ENCODE results near the gene PALB2.

Gene PALB2

GRCh38 chr16:23640931-23641765 lies at the start of gene PALB2, which contains the start of gene DCTN5:
Gene PALB2 (minus strand): TSS chr16:23641310. CDS start chr16:23641157, 153 bp downstream.
Gene DCTN5 (plus strand): TSS chr16:23641466. CDS start chr16:23641543, 77 bp downstream.
- DNase-seq: peak; percentile 95

DNA sequence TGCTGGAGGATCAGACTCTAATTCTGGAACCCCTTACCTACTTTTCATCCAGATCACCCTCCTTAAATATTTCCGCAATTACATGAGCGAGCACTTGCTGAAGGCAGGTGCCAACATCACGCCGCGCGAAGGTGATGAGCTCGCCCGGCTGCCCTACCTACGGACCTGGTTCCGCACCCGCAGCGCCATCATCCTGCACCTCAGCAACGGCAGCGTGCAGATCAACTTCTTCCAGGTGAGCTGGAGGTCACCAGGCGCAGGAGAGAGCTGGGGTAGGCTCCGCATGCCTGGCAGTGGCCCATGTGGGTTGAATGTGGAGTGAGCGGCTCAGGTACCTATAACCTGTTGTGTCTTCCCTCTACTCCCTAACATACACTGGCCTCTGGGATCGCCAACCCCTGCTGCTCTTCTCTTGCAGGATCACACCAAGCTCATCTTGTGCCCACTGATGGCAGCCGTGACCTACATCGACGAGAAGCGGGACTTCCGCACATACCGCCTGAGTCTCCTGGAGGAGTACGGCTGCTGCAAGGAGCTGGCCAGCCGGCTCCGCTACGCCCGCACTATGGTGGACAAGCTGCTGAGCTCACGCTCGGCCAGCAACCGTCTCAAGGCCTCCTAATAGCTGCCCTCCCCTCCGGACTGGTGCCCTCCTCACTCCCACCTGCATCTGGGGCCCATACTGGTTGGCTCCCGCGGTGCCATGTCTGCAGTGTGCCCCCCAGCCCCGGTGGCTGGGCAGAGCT lies 48.5 kb upstream of the PALB2 start:
- no peak for DNase-seq

- no peak for DNase-seq
These were observed 46.1 kb upstream of the PALB2 start for GRCh38 chr16:23687034-23687808.

DNA sequence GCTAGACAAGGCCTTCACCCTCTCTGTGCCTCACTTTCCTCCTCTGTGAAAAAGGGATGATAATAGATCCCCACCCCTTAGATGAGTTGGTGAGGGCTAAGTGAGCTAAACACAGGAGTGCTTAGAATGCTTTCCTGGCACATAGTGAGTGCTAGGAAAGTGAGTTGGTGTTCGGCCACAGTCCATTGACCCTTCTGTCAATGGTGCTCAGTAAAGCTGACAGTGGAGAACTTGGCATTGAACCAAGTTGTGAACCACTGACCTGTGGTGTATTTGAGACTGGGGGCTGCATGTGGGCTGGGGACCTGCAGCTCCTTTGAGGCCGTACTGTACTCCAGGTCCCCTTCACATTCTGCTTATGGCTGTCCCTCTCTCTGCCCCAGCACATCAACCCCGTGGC lies 42.4 kb upstream of the PALB2 start:
- no peak for DNase-seq

GRCh38 chr16:23682181-23682580 lies 41.1 kb upstream of the PALB2 start:
- no peak for DNase-seq

DNA sequence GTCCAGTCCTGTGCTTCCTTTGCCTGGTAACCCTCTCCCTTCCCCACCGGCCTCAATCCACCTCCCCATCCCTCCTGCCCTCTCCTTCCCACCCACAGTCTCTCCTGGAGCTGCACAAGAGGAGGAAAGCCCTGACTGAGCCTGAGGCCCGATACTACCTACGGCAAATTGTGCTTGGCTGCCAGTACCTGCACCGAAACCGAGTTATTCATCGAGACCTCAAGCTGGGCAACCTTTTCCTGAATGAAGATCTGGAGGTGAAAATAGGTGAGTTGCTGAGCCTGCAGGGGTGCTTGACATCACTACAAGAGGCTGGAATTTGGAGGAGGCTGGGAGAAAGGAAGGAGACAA lies 38.9 kb upstream of the PALB2 start:
- no peak for DNase-seq

GRCh38 chr16:23679274-23679985 lies 38.3 kb upstream of the PALB2 start:
- DNase-seq: peak; percentile 19

DNA sequence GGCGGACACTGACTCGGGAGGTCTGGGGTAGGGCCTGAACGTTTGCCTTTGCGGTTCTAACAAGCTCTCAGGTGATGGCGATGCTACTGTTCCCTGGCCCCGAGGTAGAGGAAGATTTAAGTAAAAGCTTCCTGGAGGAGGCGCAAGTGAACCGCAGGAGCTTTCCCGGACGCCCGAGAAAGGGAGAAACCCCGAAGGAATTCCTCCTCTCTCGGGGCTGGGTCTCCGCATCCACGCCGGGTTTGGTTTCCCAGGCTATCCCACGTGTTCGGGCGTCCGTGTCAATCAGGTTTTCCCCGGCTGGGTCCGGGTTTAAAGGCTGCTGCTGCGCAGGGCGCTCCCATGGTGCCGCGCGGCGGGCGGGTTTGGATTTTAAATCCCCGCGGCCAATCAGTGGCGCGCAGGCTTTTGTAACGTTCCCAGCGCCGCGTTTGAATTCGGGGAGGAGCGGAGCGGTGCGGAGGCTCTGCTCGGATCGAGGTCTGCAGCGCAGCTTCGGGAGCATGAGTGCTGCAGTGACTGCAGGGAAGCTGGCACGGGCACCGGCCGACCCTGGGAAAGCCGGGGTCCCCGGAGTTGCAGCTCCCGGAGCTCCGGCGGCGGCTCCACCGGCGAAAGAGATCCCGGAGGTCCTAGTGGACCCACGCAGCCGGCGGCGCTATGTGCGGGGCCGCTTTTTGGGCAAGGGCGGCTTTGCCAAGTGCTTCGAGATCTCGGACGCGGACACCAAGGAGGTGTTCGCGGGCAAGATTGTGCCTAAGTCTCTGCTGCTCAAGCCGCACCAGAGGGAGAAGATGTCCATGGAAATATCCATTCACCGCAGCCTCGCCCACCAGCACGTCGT lies 37.5 kb upstream of the PALB2 start, which contains the start of gene PLK1:
PLK1 (plus strand) TSS at position 460 of the 844 bp plus-strand sequence; CDS start at position 504, 44 bp downstream.
- peak; percentile 89 for DNase-seq

DNA sequence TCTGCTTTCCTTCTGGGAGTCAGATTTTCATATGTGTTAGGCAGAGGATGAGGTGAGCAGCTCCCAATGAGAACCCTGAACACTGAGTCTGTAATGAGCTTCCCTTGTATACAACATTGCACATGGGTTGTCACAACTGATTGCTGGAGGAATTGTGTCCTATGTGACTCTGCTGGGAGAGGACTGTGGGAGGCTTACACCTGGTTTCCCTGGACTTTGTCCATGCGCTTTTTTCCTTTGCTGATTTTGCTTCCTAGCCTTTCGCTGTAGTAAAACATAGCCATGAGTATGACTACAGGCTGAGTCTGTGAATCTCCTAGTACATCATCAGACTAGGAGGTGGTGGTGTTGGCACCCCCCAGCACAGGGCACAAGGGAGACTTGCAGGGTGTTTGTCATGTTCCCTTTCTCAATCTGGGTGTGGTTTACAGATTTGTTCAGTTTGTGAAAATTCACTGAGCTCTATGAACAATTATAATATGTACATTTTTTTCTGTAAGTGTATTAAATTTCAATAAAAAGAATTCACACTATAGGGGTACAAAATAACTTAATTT lies 35.9 kb upstream of the PALB2 start:
- no peak for DNase-seq

DNA sequence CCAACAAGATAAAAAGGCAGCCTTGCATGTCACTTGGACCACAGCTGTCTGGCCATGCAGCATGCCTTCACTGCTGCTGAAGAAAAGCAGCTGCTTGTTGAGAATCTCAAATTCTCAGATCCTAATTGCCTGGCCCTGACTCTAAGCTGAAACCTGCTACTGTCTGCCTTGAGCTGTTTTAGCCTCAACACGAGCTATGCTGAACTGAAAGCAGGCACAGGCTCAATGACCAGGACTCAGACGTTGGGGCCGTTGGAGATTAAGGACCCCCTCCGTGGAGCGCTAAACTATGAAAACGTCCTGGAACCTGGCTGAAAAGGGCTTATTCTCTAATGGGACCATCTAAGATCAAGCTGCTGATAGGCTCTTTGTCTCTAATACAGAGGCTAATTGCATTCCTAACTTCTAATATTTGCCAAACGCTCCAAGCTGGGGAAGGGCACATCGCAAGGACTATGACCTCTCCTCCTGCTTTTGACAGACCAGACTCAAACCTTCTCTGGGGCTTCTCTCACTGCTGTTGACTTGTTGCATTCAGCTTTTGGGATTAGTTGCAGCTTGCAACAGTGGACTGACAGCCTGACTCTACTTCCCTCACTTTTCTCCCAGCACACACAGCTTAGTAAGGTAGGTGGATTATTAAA lies 33.0 kb upstream of the PALB2 start:
- DNase-seq: no peak

DNA sequence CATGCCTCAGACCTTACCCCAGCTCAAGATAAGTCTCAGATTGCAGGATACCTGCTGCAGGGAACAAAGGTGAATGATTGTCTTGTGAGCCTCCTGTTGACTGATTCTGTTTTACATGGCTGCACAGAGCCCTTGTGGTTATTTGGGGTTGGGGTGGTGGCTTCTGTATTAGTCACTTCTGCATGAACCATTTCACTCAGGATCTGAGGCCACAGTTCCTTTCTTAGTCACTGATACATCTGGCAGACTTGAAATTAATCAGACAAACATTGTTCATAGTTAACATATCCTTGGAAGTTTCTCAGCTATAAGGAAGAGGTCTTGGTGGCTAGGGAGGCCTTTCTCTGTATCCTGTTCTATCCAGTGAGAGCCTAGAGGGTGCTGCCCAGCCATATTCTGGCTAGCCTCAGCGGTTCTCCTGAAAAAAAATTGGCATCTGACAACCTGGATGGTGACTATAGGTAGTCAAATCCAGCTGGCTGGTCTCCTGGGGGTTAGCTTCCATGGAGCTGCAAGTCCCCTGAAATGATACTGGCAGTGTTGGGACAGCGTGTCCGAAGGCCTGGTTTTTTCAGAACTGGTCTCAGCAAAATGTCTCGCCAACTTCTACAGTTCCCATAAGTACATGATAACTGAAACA lies 29.1 kb upstream of the PALB2 start:
- DNase-seq: no peak

GRCh38 chr16:23668873-23669272 lies 27.8 kb upstream of the PALB2 start:
- DNase-seq: no peak

- no peak for DNase-seq
These were observed 27.1 kb upstream of the PALB2 start for GRCh38 chr16:23668225-23668624.

GRCh38 chr16:23667355-23667659 lies 26.2 kb upstream of the PALB2 start:
- DNase-seq: no peak

DNA sequence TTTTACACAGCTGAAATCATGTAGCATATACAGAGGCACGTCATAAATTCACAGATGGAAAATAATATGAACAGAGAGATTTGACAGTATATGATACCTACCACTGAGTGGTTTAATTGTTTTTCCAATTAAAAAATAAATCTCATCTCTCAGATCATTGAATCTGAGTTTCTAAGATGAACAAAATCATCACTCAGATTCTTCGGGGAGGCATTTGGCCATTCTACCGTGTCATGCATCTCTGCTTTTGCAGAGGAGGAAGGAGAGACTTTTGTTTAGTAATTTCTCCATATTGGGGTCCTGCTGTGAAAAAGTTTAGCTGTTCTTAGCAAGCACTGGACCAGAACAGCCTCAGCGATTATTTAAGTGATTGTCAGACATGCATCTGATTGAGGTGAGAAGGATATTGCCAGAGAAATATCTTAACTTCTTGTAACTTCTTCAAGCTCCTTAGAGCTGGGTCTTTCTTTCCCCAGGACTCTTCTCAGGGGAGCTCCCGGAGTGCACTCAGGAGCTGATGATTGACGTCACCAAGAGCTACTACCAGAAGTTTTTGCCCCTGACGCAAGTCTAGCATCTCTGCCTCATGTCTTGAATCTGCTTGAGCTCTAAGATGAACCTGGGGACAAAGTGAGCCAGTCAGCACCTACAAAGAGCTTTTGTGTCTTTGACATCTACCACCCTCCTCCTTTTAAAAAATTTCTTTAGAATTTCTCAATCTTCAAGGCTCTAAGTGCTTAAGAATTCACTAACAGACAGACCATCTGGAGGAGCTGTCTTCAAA lies 25.7 kb upstream of the PALB2 start:
- DNase-seq: no peak

DNA sequence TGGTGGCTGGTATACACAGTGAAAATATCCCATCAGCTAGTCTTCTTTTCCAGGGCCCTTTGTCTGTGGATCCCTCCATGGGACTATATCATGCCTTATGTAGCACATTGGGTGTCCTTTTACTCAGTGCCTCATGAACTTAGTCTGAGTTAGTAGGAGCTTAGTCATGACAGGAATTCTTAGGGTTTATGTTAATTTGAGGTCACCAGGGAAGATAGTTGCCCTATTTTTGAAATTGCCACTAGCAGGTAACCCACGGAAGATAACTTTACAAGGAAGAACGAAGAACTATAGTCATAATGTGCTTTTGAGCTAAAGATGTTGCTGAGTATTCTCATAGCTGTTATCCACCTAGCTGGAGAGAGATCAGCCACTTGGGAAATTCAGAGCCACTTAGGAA lies 22.8 kb upstream of the PALB2 start:
- no peak for DNase-seq

- no peak for DNase-seq
These were observed 10.9 kb upstream of the PALB2 start for GRCh38 chr16:23651943-23652468.

GRCh38 chr16:23650674-23651416 lies 9.7 kb upstream of the PALB2 start:
- DNase-seq: no peak
